ENCODE results near the gene PCDHGA9. TPM values are rescaled to one million over a fixed set of nuclear protein-coding genes. Genes with fewer than 3 reads are reported as not detected.

The PCDHGA9 gene
- total RNA-seq, 4 donors from 2014 or later: 4.9 to 20.8 (median 7.9) TPM

DNA sequence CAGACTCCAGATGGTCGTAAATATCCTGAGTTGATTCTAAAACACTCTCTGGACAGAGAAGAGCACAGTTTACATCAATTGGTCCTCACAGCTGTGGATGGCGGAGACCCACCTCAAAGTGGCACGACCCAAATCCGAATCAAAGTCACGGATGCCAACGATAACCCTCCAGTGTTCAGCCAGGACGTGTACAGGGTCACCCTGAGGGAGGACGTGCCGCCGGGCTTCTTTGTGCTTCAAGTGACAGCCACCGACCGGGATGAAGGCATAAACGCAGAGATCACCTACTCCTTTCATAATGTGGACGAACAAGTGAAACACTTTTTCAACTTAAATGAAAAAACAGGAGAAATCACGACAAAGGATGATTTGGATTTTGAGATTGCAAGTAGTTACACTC, 41.9 kb upstream of the PCDHGA9 start:
- no peak overlapping the region for H3K27ac ChIP-seq
- peaks cover 66% of the 10 kb centered on the region for H3K9me3 ChIP-seq
- DNase-seq (ENCODE audit: low spot score in 2 of 2): no peak
- TF ChIP-seq, protein P1, sequence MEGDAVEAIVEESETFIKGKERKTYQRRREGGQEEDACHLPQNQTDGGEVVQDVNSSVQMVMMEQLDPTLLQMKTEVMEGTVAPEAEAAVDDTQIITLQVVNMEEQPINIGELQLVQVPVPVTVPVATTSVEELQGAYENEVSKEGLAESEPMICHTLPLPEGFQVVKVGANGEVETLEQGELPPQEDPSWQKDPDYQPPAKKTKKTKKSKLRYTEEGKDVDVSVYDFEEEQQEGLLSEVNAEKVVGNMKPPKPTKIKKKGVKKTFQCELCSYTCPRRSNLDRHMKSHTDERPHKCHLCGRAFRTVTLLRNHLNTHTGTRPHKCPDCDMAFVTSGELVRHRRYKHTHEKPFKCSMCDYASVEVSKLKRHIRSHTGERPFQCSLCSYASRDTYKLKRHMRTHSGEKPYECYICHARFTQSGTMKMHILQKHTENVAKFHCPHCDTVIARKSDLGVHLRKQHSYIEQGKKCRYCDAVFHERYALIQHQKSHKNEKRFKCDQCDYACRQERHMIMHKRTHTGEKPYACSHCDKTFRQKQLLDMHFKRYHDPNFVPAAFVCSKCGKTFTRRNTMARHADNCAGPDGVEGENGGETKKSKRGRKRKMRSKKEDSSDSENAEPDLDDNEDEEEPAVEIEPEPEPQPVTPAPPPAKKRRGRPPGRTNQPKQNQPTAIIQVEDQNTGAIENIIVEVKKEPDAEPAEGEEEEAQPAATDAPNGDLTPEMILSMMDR (IDR thresholded peaks at IDR 0.05): no peak
- TF ChIP-seq POLR2A (IDR thresholded peaks at IDR 0.05) (no peak), EP300 (IDR thresholded peaks at IDR 0.05) (no peak), POLR2AphosphoS5 (IDR thresholded peaks at IDR 0.05) (no peak)
- H3K4me3 ChIP-seq: no peak overlapping the region
- H3K36me3 ChIP-seq: no peaks in the 10 kb centered on the region
- H3K4me1 ChIP-seq: peaks cover 3% of the 10 kb centered on the region
- H3K27me3 ChIP-seq: peaks cover 20% of the 10 kb centered on the region
- 42% methylated on average over 15 of the region's 15 CpGs for WGBS

DNA sequence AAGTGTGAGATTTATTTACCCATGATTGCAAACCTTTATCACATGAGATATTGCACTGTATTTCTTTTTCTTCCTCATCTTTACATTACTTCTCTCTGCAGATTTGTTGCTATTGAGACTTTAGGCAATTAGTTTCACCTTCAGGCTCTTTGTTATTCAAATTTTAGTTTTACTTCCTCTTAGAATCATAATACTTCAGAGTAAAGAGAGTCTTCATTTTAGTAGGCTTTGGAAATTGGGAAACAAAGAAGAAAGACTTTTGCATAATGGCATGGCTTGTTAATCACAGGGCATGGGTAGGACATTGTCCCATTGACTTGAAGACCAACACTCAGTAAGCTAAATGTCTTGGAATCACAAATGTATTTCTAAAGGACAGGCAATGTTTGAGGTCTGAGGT, 39.9 kb upstream of the PCDHGA9 start:
- Histone ChIP-seq H3K27ac (no peak overlapping the region), H3K4me1 (peaks cover 3% of the 10 kb centered on the region), H3K4me3 (no peak overlapping the region), H3K9me3 (peaks cover 64% of the 10 kb centered on the region), H3K27me3 (peaks cover 26% of the 10 kb centered on the region), H3K36me3 (no peaks in the 10 kb centered on the region)
- TF ChIP-seq EP300 (IDR thresholded peaks at IDR 0.05) (no peak), POLR2A (IDR thresholded peaks at IDR 0.05) (no peak), POLR2AphosphoS5 (IDR thresholded peaks at IDR 0.05) (no peak)
- TF ChIP-seq, protein P1 (IDR thresholded peaks at IDR 0.05): no peak
- no peak for DNase-seq (ENCODE audit: low spot score in 2 of 2)

DNA sequence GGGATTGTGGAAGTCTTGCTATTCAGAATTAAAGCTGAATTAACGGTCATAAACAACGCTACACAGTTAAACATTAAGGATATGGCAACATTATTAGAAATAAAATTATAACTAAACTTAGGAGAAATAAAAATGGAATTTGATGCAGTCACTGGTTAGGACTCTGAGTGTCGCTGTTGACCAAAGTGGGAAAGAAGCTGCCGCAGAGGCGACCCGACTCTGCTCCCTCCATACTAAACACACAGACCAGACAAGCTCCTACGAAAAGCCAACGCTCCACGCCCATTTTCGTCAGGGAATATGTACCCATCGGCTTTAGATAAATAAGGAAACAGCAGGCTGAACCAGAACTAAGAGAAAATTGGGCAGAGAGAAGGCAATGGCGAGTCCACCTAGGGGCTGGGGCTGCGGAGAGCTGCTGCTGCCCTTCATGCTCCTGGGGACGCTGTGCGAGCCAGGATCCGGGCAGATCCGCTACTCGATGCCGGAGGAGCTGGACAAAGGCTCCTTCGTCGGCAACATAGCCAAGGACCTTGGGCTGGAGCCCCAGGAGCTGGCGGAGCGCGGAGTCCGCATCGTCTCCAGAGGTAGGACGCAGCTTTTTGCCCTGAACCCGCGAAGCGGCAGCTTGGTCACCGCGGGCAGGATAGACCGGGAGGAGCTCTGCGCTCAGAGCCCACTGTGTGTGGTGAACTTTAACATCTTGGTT, 38.5 kb upstream of the PCDHGA9 start, which contains the start of gene PCDHGA5:
PCDHGA5 (plus strand) TSS at position 211 of the 709 bp plus-strand sequence; CDS start at position 380, 169 bp downstream.
- no peak within 1 kb of the TSS for H3K27ac ChIP-seq
- no peaks in the 10 kb centered on the region for H3K36me3 ChIP-seq
- DNase-seq (ENCODE audit: low spot score in 2 of 2): no peak
- H3K27me3 ChIP-seq: peaks cover 26% of the 10 kb centered on the region
- H3K4me3 ChIP-seq: peak within 1 kb of the TSS; percentile 4
- peaks cover 61% of the 10 kb centered on the region for H3K9me3 ChIP-seq
- H3K4me1 ChIP-seq: peaks cover 3% of the 10 kb centered on the region
- 27% methylated on average over 34 of the region's 34 CpGs for WGBS
- TF ChIP-seq EP300 (IDR thresholded peaks at IDR 0.05) (no peak), POLR2AphosphoS5 (IDR thresholded peaks at IDR 0.05) (no peak), POLR2A (IDR thresholded peaks at IDR 0.05) (no peak)
- TF ChIP-seq, protein P1 (IDR thresholded peaks at IDR 0.05): no peak

DNA sequence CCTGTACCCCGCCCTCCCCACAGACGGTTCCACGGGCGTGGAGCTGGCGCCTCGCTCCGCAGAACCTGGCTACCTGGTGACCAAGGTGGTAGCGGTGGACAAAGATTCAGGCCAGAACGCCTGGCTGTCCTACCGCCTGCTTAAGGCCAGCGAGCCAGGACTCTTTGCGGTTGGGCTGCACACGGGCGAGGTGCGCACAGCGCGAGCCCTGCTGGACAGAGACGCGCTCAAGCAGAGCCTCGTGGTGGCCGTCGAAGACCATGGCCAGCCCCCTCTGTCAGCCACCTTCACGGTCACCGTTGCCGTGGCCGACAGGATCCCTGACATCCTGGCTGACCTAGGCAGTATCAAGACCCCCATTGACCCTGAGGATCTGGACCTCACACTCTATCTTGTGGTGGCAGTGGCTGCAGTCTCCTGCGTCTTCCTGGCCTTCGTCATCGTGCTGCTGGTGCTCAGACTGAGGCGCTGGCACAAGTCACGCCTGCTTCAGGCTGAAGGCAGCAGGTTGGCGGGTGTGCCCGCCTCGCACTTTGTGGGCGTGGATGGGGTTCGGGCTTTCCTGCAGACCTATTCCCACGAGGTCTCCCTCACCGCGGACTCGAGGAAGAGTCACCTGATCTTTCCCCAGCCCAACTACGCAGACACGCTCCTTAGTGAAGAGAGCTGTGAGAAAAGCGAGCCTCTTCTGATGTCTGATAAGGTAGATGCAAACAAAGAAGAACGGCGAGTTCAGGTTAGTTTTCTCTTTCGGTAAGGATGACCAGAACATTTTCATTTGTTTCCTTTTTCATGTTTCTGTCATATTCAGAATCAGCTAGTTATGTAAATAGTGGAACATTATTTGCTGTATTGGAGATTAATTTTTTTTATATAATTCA, 36.3 kb upstream of the PCDHGA9 start:
- DNase-seq (ENCODE audit: low spot score in 2 of 2): no peak
- WGBS: 34% methylated on average over 34 of the region's 46 CpGs
- H3K36me3 ChIP-seq: no peaks in the 10 kb centered on the region
- peaks cover 3% of the 10 kb centered on the region for H3K4me1 ChIP-seq
- H3K9me3 ChIP-seq: peaks cover 57% of the 10 kb centered on the region
- H3K27ac ChIP-seq: no peak overlapping the region
- H3K27me3 ChIP-seq: peaks cover 28% of the 10 kb centered on the region
- TF ChIP-seq POLR2A (IDR thresholded peaks at IDR 0.05) (no peak), POLR2AphosphoS5 (IDR thresholded peaks at IDR 0.05) (no peak), EP300 (IDR thresholded peaks at IDR 0.05) (no peak)
- TF ChIP-seq, protein P1 (IDR thresholded peaks at IDR 0.05): no peak
- no peak overlapping the region for H3K4me3 ChIP-seq

All from suprapubic skin (tissue), 4 donors.